Transverse colon (tissue), 4 donors: ENCODE measurements around the gene ZMAT3. TPM values are rescaled to one million over a fixed set of nuclear protein-coding genes. Genes with fewer than 3 reads are reported as not detected.

Source experiments
- DNase-seq: peaks from one replicate; pipeline ENCODE4 v3.0.0-alpha.2; 2019
- H3K27ac ChIP-seq, 4 donors: fragments of 200-600 bp; sonication (generic); 2 replicates each; pipeline ENCODE4 v1.5.1; 2016 to 2018; ENCODE audit warnings: inconsistent platforms in 4 of 4
- H3K27me3 ChIP-seq: fragments of 200-600 bp; sonication (generic); 2 replicates; pipeline ENCODE4 v1.5.1; 2017; ENCODE audit warnings: inconsistent platforms
- H3K36me3 ChIP-seq, 4 donors: fragments of 200-600 bp; sonication (generic); 2 replicates each; pipeline ENCODE4 v1.5.1; 2017 to 2019; ENCODE audit warnings: inconsistent platforms in 4 of 4
- H3K4me1 ChIP-seq, 4 donors: fragments of 200-600 bp; sonication (generic); 2 replicates each; pipeline ENCODE4 v1.5.1; 2017 to 2020; ENCODE audit warnings: inconsistent platforms in 4 of 4
- H3K4me3 ChIP-seq, 4 donors: fragments of 200-600 bp; sonication (generic); 1 replicate in 1 of 4; 2 replicates in 3 of 4; pipeline versions ENCODE4 v1.5.1 to v1.6.1; 2017 to 2019; ENCODE audit warnings: inconsistent platforms in 4 of 4
- H3K9me3 ChIP-seq, 2 donors: fragments of 200-600 bp; sonication (generic); 2 replicates each; pipeline ENCODE4 v1.5.1; 2017 to 2019; ENCODE audit warnings: inconsistent platforms in 2 of 2
- CTCF ChIP-seq, 5 experiments: fragments of 200-600 bp in 3 of 5; fragments of 450-650 bp in 2 of 5; sonication (generic) in 3 of 5; IDR thresholded peaks; 1 replicate in 2 of 5; 2 replicates in 3 of 5; pipeline ENCODE4 v1.5.1; 2016 to 2017; ENCODE audit warnings: antibody characterized with exemption in 5 of 5, inconsistent platforms in 3 of 5, mild to moderate bottlenecking in 2 of 5, moderate library complexity in 1 of 5
- EP300 ChIP-seq: sonication (generic); formaldehyde crosslinking; IDR thresholded peaks from one replicate; pipeline ENCODE4 v1.6.1; 2017; ENCODE audit warnings: antibody characterized with exemption, low read depth
- POLR2A ChIP-seq: fragments of 450-650 bp; IDR thresholded peaks from one replicate; pipeline ENCODE4 v1.6.1; 2016; ENCODE audit warnings: antibody characterized with exemption, mild to moderate bottlenecking, moderate library complexity
- POLR2AphosphoS5 ChIP-seq, 3 donors: sonication (generic); formaldehyde crosslinking; IDR thresholded peaks; one replicate each; pipeline ENCODE4 v1.6.1; 2016; ENCODE audit warnings: antibody characterized with exemption in 3 of 3
- WGBS, 2 donors: methylation state at CpG; one replicate each; pipeline ENCODE4 v1.1.5; 2018; ENCODE audit warnings: low coverage in 1 of 2; 5-methylcytosine and 5-hydroxymethylcytosine counted together
- in situ Hi-C, 4 donors: fragments of 200-750 bp; cut with MboI; loops; one replicate each; pipeline versions ENCODE4 v1.15.0 to v1.15.1; 2017; ENCODE audit warnings: low sequenced_read_pairs in 3 of 4, low pct_ligation_motif_present in 1 of 4, low pct_unique_long_range_greater_than_20kb in 1 of 4
- intact Hi-C: fragments of 100-400 bp; cut with DNase I; formaldehyde crosslinking; loops from one replicate; pipeline ENCODE4 v1.15.1; 2023; ENCODE audit warnings: low total_unique reads
- total RNA-seq, 4 donors: library from RNA; depleted of rRNA; stranded (reverse); fragments of >200 nt; gene quantifications; one replicate each; pipeline ENCODE4 v1.1.0, GENCODE V29; 2016

Gene ZMAT3
- total RNA-seq, 4 donors from 2014 or later = 6.4 to 11.7 (median 9.7) TPM

DNA sequence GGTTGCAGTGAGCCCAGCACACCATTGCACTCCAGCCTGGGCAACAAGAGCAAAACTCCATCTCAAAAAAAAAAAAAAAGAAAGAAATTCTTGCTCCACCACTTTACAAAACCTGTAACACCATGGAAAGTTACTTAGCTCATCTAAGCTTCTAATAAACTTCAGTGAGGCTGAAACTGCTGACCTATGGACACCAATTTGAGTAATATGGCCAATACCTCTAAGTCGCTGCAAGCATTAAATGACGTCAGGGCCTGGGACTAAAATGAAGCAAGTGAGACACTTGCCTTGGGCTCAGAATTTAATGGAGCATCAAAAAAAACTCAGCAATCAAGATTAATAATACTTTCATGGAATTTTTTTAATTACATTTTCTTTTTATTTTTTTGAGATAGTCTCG, 42.5 kb downstream of the ZMAT3 start:
- intact Hi-C loops = no loop called here
- Histone ChIP-seq H3K9me3 (no peaks in the 10 kb centered on the region), H3K36me3 (no peaks in the 10 kb centered on the region), H3K27me3 (no peaks in the 10 kb centered on the region), H3K4me3 (no peak overlapping the region), H3K4me1 (no peaks in the 10 kb centered on the region), H3K27ac (no peak overlapping the region)
- 90 to 98% methylated on average over 2 to 3 of the region's 3 CpGs for WGBS, 2 donors
- no peak for TF ChIP-seq POLR2AphosphoS5 (IDR thresholded peaks at IDR 0.05)
- no peak for TF ChIP-seq POLR2A
- TF ChIP-seq CTCF (IDR thresholded peaks at IDR 0.05) = no peak
- TF ChIP-seq EP300 = no peak
- in situ Hi-C loops = no loop called here
- no peak for DNase-seq

- Histone ChIP-seq H3K4me1 (no peaks in the 10 kb centered on the region), H3K27me3 (no peaks in the 10 kb centered on the region), H3K27ac (no peak overlapping the region), H3K36me3 (no peaks in the 10 kb centered on the region), H3K9me3 (no peaks in the 10 kb centered on the region), H3K4me3 (no peak overlapping the region)
- WGBS, 2 donors = 60 to 90% methylated on average over 1 of the region's 1 CpG
- TF ChIP-seq POLR2A (no peak), CTCF (IDR thresholded peaks at IDR 0.05) (no peak), EP300 (no peak), POLR2AphosphoS5 (IDR thresholded peaks at IDR 0.05) (no peak)
- intact Hi-C loops (no loop called here), in situ Hi-C loops (no loop called here)
- DNase-seq = no peak
Measured at GRCh38 chr3:179028408-179028807, 43.2 kb downstream of the ZMAT3 start.

DNA sequence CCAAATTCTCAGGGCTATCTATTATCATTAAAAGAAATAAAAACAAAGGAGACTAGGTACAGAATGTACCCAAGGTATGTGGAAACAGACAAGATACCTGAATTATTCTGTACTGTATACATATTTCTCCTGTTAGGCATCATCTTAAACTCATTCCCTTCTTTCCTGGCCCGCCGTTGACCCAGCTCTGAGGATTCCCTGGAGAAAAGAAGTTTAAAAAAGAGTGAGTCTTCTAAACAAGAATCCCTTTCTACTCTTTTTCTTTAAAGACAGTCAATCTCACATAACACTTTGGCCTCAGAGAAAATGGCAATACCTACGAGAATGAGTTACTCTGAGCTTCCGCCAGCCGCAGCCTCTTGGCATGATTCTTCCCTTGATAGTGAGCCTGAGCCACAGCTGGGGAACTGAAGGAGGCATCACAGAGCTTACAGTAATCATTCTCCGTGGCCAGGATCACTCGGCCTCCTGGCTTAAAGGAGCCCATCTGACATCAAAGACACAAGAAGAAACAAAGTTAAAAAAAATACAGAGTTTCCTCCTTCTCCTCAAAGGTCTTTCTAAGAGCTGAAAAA, 44.2 kb downstream of the ZMAT3 start:
- intact Hi-C loops (no loop called here), in situ Hi-C loops (no loop called here)
- TF ChIP-seq POLR2AphosphoS5 (IDR thresholded peaks at IDR 0.05) (no peak), POLR2A (no peak), EP300 (no peak), CTCF (IDR thresholded peaks at IDR 0.05) (no peak)
- 74 to 97% methylated on average over 4 to 7 of the region's 7 CpGs for WGBS, 2 donors
- Histone ChIP-seq H3K9me3 (no peaks in the 10 kb centered on the region), H3K36me3 (no peaks in the 10 kb centered on the region), H3K27me3 (no peaks in the 10 kb centered on the region), H3K4me1 (no peaks in the 10 kb centered on the region), H3K27ac (no peak overlapping the region), H3K4me3 (no peak overlapping the region)
- no peak for DNase-seq

GRCh38 chr3:179026636-179027035, 45.0 kb downstream of the ZMAT3 start:
- TF ChIP-seq POLR2AphosphoS5 (IDR thresholded peaks at IDR 0.05) = no peak
- TF ChIP-seq CTCF (IDR thresholded peaks at IDR 0.05) = no peak
- WGBS, 2 donors = 89% methylated on average over 2 of the region's 2 CpGs; no CpG with 5 or more reads in 1 of the 2 donors
- intact Hi-C loops (no loop called here), in situ Hi-C loops (no loop called here)
- no peak for DNase-seq
- Histone ChIP-seq H3K9me3 (no peaks in the 10 kb centered on the region), H3K27ac (no peak overlapping the region), H3K4me3 (no peak overlapping the region), H3K27me3 (no peaks in the 10 kb centered on the region), H3K4me1 (no peaks in the 10 kb centered on the region), H3K36me3 (no peaks in the 10 kb centered on the region)
